H9 (cell line): ENCODE measurements around the gene WDR37. TPM values are rescaled to one million over a fixed set of nuclear protein-coding genes. Genes with fewer than 3 reads are reported as not detected.

Source experiments
- DNase-seq: peaks from one replicate; pipeline ENCODE4 v3.0.0-alpha.2; 2017
- H2AFZ ChIP-seq: one replicate; pipeline ENCODE4 v1.6.1; 2013; ENCODE audit warnings: mild to moderate bottlenecking, low read length, control low read depth, moderate library complexity
- H2AK5ac ChIP-seq: 2 replicates; pipeline ENCODE4 v1.6.1; 2013; ENCODE audit warnings: low read length, control low read depth, mixed read lengths; ENCODE audit not compliant: insufficient read length
- H2BK120ac ChIP-seq: one replicate; pipeline ENCODE4 v1.6.1; 2013; ENCODE audit warnings: low read depth, mild to moderate bottlenecking, low read length, control low read depth, inconsistent platforms; ENCODE audit not compliant: poor library complexity, severe bottlenecking
- H2BK12ac ChIP-seq: 2 replicates; pipeline ENCODE4 v1.6.1; 2013; ENCODE audit warnings: low read length, control low read depth, mixed read lengths, low read depth; ENCODE audit not compliant: insufficient read length
- H2BK15ac ChIP-seq: 2 replicates; pipeline ENCODE4 v1.6.1; 2013; ENCODE audit warnings: low read depth, low read length, control low read depth
- H2BK20ac ChIP-seq: one replicate; pipeline ENCODE4 v1.6.1; 2013; ENCODE audit warnings: low read depth, mild to moderate bottlenecking, low read length, control low read depth, inconsistent platforms; ENCODE audit not compliant: poor library complexity, severe bottlenecking
- H2BK5ac ChIP-seq: 2 replicates; pipeline ENCODE4 v1.6.1; 2013; ENCODE audit warnings: low read length, control low read depth, mixed read lengths; ENCODE audit not compliant: insufficient read length
- H3K14ac ChIP-seq: 2 replicates; pipeline ENCODE4 v1.6.1; 2013; ENCODE audit warnings: low read length, control low read depth; ENCODE audit not compliant: insufficient read depth
- H3K18ac ChIP-seq: 2 replicates; pipeline ENCODE4 v1.6.1; 2013; ENCODE audit warnings: low read depth, mild to moderate bottlenecking, mixed read lengths, low read length, control low read depth; ENCODE audit not compliant: insufficient read length
- H3K23ac ChIP-seq: 2 replicates; pipeline ENCODE4 v1.6.1; 2013; ENCODE audit warnings: low read length, control low read depth, mixed read lengths, low read depth; ENCODE audit not compliant: insufficient read length
- H3K23me2 ChIP-seq: 2 replicates; pipeline ENCODE4 v1.6.1; 2013; ENCODE audit warnings: low read depth, mild to moderate bottlenecking, mixed read lengths, low read length, control low read depth; ENCODE audit not compliant: insufficient read length, poor library complexity, severe bottlenecking
- H3K27ac ChIP-seq: 2 replicates; pipeline ENCODE4 v1.5.1; 2013; ENCODE audit warnings: low read length, control low read depth, mixed read lengths, low read depth; ENCODE audit not compliant: insufficient read length
- H3K27me3 ChIP-seq: 2 replicates; pipeline ENCODE4 v1.6.1; 2013; ENCODE audit warnings: low read length, control low read depth, inconsistent platforms; ENCODE audit not compliant: insufficient read depth
- H3K4ac ChIP-seq: 2 replicates; pipeline ENCODE4 v1.6.1; 2013; ENCODE audit warnings: low read depth, mild to moderate bottlenecking, control low read depth, inconsistent platforms, low read length, moderate library complexity
- H3K4me1 ChIP-seq: 2 replicates; pipeline ENCODE4 v1.6.1; 2013; ENCODE audit warnings: low read length, control low read depth, inconsistent platforms; ENCODE audit not compliant: insufficient read depth
- H3K4me2 ChIP-seq: 2 replicates; pipeline ENCODE4 v1.6.1; 2013; ENCODE audit warnings: low read length, control low read depth, mixed read lengths; ENCODE audit not compliant: insufficient read length, insufficient read depth
- H3K56ac ChIP-seq: 2 replicates; pipeline ENCODE4 v1.6.1; 2013; ENCODE audit warnings: low read depth, mild to moderate bottlenecking, mixed read lengths, low read length, control low read depth; ENCODE audit not compliant: insufficient read length
- H3K79me1 ChIP-seq: 2 replicates; pipeline ENCODE4 v1.6.1; 2013; ENCODE audit warnings: low read depth, mild to moderate bottlenecking, moderate library complexity, low read length, control low read depth, inconsistent platforms; ENCODE audit not compliant: insufficient read depth, poor library complexity, severe bottlenecking
- H3K79me2 ChIP-seq: 2 replicates; pipeline ENCODE4 v1.6.1; 2013; ENCODE audit warnings: low read length, control low read depth, inconsistent platforms; ENCODE audit not compliant: insufficient read depth
- H3K9ac ChIP-seq: 2 replicates; pipeline ENCODE4 v1.6.1; 2013; ENCODE audit warnings: low read length, control low read depth, mixed read lengths; ENCODE audit not compliant: insufficient read length; ENCODE audit errors: extremely low read depth
- H3K9me3 ChIP-seq: one replicate; pipeline ENCODE4 v1.6.1; 2013; ENCODE audit warnings: low read depth, low read length, inconsistent platforms; ENCODE audit not compliant: control insufficient read depth
- H3T11ph ChIP-seq: one replicate; pipeline ENCODE4 v1.6.1; 2013; ENCODE audit warnings: mild to moderate bottlenecking, low read length, control low read depth, inconsistent platforms
- H4K20me1 ChIP-seq: one replicate; pipeline ENCODE4 v1.6.1; 2013; ENCODE audit not compliant: control insufficient read depth, insufficient read length, insufficient read depth
- H4K5ac ChIP-seq: 2 replicates; pipeline ENCODE4 v1.6.1; 2013; ENCODE audit warnings: low read depth, mild to moderate bottlenecking, mixed read lengths, low read length, control low read depth; ENCODE audit not compliant: insufficient read length
- H4K8ac ChIP-seq: replicated peaks from 2 replicates; pipeline ENCODE4 v1.6.1; 2013; ENCODE audit warnings: low read length, control low read depth, mixed read lengths, low read depth; ENCODE audit not compliant: insufficient read length
- H4K91ac ChIP-seq: 2 replicates; pipeline ENCODE4 v1.6.1; 2013; ENCODE audit warnings: low read depth, mild to moderate bottlenecking, moderate library complexity, mixed read lengths, low read length, control low read depth; ENCODE audit not compliant: insufficient read length
- H3K27ac Mint-ChIP-seq, 3 experiments: 2 replicates in 2 of 3; 3 replicates in 1 of 3; pipeline ENCODE4 v1.8.0; 2020 to 2021; ENCODE audit warnings: mixed read lengths in 3 of 3, mild to moderate bottlenecking in 1 of 3, moderate library complexity in 1 of 3
- H3K27me3 Mint-ChIP-seq: 2 replicates; pipeline ENCODE4 v1.8.0; 2021; ENCODE audit warnings: low read depth, mild to moderate bottlenecking, moderate library complexity, mixed read lengths
- H3K36me3 Mint-ChIP-seq, 3 experiments: 2 replicates in 2 of 3; 3 replicates in 1 of 3; pipeline ENCODE4 v1.8.0; 2020 to 2021; ENCODE audit warnings: low read depth in 3 of 3, mixed read lengths in 3 of 3; ENCODE audit not compliant: insufficient read depth in 1 of 3
- H3K4me1 Mint-ChIP-seq, 2 experiments: 2 replicates each; pipeline ENCODE4 v1.8.0; 2020; ENCODE audit warnings: mixed read lengths in 2 of 2
- H3K4me3 Mint-ChIP-seq, 2 experiments: 2 replicates in 1 of 2; 3 replicates in 1 of 2; pipeline ENCODE4 v1.8.0; 2020 to 2021; ENCODE audit warnings: mild to moderate bottlenecking in 2 of 2, mixed read lengths in 2 of 2, moderate library complexity in 1 of 2
- H3K9me3 Mint-ChIP-seq, 2 experiments: 2 replicates in 1 of 2; 3 replicates in 1 of 2; pipeline ENCODE4 v1.8.0; 2020; ENCODE audit warnings: mild to moderate bottlenecking in 2 of 2, mixed read lengths in 2 of 2, moderate library complexity in 1 of 2
- WGBS: extraction: QIAGEN DNeasy Blood & Tissue Kit; methylation state at CpG from one replicate; pipeline ENCODE4 v1.1.7; 2013; ENCODE audit warnings: missing lambda C conversion rate, low lambda C conversion rate, mixed read lengths; ENCODE audit not compliant: insufficient read length; ENCODE audit errors: extremely low coverage; 5-methylcytosine and 5-hydroxymethylcytosine counted together
- total RNA-seq: library from RNA; stranded (reverse); gene quantifications from 2 replicates; pipeline ENCODE4 v1.2.1, GENCODE V29; 2021
- TF ChIP-seq, protein P1 (sequence below): fragments of 200-600 bp; sonication (generic); conservative IDR thresholded peaks from 3 replicates; pipeline ENCODE4 v1.8.0; 2021; ENCODE audit warnings: antibody characterized with exemption, mild to moderate bottlenecking

WDR37 gene
- total RNA-seq, 1 experiment from 2014 or later = 13.1 TPM

DNA sequence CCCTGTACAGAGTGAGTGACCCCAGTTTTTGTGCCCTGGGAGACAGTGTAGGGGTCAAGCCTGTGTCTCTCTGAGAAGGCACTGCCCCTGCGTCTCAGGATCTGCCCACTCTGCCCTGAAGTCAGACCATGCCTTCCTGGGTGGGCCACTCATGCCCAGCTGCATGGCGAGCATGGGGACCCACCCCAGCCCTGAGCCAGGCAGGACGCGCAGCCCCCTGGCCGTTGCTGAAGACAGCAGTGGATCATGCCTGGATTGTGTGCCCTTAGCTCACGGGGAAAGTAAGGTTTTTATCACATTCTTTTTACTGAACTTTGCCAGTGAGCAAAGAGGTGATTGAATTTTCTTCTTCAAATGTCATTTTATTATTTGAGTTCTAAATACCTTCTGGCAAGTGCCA, 66.2 kb downstream of the WDR37 start:
- Histone ChIP-seq H3K4me2 (no peak overlapping the region), H2BK12ac (no peak overlapping the region), H3K9ac (no peak overlapping the region), H3K79me2 (no peaks in the 10 kb centered on the region), H2BK20ac (no peak overlapping the region), H3K18ac (no peak overlapping the region), H3K56ac (no peak overlapping the region), H3K4me1 (no peaks in the 10 kb centered on the region), H3K23ac (no peak overlapping the region), H4K5ac (no peak overlapping the region), H3K14ac (no peak overlapping the region), H2BK120ac (no peak overlapping the region), H3K79me1 (no peaks in the 10 kb centered on the region), H3K27me3 (no peaks in the 10 kb centered on the region), H2BK5ac (no peak overlapping the region), H2AK5ac (no peak overlapping the region), H4K20me1 (no peaks in the 10 kb centered on the region), H4K91ac (no peak overlapping the region), H4K8ac (no peak overlapping the region), H3K9me3 (no peaks in the 10 kb centered on the region), H3T11ph (no peak overlapping the region), H3K27ac (no peak overlapping the region), H2BK15ac (no peak overlapping the region), H2AFZ (no peak overlapping the region), H3K4ac (no peak overlapping the region), H3K23me2 (no peaks in the 10 kb centered on the region)
- Mint-ChIP-seq H3K4me1 (no peaks in the 10 kb centered on the region), H3K27ac (no peak overlapping the region; a peak in 1 of 7 replicates), H3K4me3 (no peak overlapping the region), H3K9me3 (no peaks in the 10 kb centered on the region; a peak in 1 of 5 replicates), H3K36me3 (peaks cover 22 to 50% (median 44%) of the 10 kb centered on the region in 3 experiments), H3K27me3 (no peaks in the 10 kb centered on the region)
- no CpG with 5 or more reads among the region's 6 CpGs for WGBS
- TF ChIP-seq, protein P1, sequence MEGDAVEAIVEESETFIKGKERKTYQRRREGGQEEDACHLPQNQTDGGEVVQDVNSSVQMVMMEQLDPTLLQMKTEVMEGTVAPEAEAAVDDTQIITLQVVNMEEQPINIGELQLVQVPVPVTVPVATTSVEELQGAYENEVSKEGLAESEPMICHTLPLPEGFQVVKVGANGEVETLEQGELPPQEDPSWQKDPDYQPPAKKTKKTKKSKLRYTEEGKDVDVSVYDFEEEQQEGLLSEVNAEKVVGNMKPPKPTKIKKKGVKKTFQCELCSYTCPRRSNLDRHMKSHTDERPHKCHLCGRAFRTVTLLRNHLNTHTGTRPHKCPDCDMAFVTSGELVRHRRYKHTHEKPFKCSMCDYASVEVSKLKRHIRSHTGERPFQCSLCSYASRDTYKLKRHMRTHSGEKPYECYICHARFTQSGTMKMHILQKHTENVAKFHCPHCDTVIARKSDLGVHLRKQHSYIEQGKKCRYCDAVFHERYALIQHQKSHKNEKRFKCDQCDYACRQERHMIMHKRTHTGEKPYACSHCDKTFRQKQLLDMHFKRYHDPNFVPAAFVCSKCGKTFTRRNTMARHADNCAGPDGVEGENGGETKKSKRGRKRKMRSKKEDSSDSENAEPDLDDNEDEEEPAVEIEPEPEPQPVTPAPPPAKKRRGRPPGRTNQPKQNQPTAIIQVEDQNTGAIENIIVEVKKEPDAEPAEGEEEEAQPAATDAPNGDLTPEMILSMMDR = no peak
- no peak for DNase-seq
